Measurements from ENCODE around the gene TIMM44.
"Not testable (repeated sequence)": the region's sequence is repeated elsewhere in the genome, so short reads cannot be mapped to it uniquely, and the experiment has no call there.

The TIMM44 gene

GRCh38 chr19:7925171-7925851, 18.2 kb downstream of the TIMM44 start:
- DNase-seq (ENCODE audit: low read depth): no peak

GRCh38 chr19:7924651-7925170, 18.8 kb downstream of the TIMM44 start:
- DNase-seq (ENCODE audit: low read depth): no peak

- no peak for DNase-seq (ENCODE audit: low read depth)
Measured at GRCh38 chr19:7924241-7924640, 19.2 kb downstream of the TIMM44 start.

GRCh38 chr19:7923295-7924191, 19.9 kb downstream of the TIMM44 start:
- DNase-seq (ENCODE audit: low read depth): no peak

GRCh38 chr19:7922836-7923195, 20.6 kb downstream of the TIMM44 start:
- no peak for DNase-seq (ENCODE audit: low read depth)

- no peak for DNase-seq (ENCODE audit: low read depth)
Measured at GRCh38 chr19:7921967-7922835, 21.3 kb downstream of the TIMM44 start.

- DNase-seq (ENCODE audit: low read depth): no peak
Measured at GRCh38 chr19:7921302-7921966, 22.0 kb downstream of the TIMM44 start.

GRCh38 chr19:7920519-7921301, 22.8 kb downstream of the TIMM44 start:
- peak; percentile 93 for DNase-seq (ENCODE audit: low read depth)

- peak; percentile 88 for DNase-seq (ENCODE audit: low read depth)
Measured at GRCh38 chr19:7919610-7920518, 23.6 kb downstream of the TIMM44 start, which contains the start of gene SNAPC2. Gene SNAPC2 (plus strand): TSS chr19:7920338. CDS start chr19:7920367, 29 bp downstream.

GRCh38 chr19:7918615-7919421, 24.6 kb downstream of the TIMM44 start:
- DNase-seq (ENCODE audit: low read depth): no peak

GRCh38 chr19:7918062-7918614, 25.3 kb downstream of the TIMM44 start:
- DNase-seq (ENCODE audit: low read depth): not testable (repeated sequence)

GRCh38 chr19:7917267-7918061, 26.0 kb downstream of the TIMM44 start:
- no peak for DNase-seq (ENCODE audit: low read depth)

GRCh38 chr19:7916955-7917266, 26.6 kb downstream of the TIMM44 start:
- no peak for DNase-seq (ENCODE audit: low read depth)

- no peak for DNase-seq (ENCODE audit: low read depth)
Measured at GRCh38 chr19:7916103-7916954, 27.1 kb downstream of the TIMM44 start.

GRCh38 chr19:7915250-7916102, 28.0 kb downstream of the TIMM44 start:
- no peak for DNase-seq (ENCODE audit: low read depth)

GRCh38 chr19:7914598-7915045, 28.8 kb downstream of the TIMM44 start, which contains the start of gene TGFBR3L:
Gene TGFBR3L (plus strand): TSS chr19:7914830.
- no peak for DNase-seq (ENCODE audit: low read depth)
